ENCODE data around the gene UBE2E2. TPM values are rescaled to one million over a fixed set of nuclear protein-coding genes. Genes with fewer than 3 reads are reported as not detected.

UBE2E2 gene
- total RNA-seq, 1 experiment from 2014 or later = 64.3 TPM

- Mint-ChIP-seq H3K27ac (ENCODE audit: low read depth, unreplicated experiment) (no peak overlapping the region), H3K4me1 (ENCODE audit: insufficient read depth, unreplicated experiment) (no peaks in the 10 kb centered on the region), H3K4me3 (ENCODE audit: unreplicated experiment) (no peak overlapping the region), H3K36me3 (ENCODE audit: insufficient read depth, unreplicated experiment) (no peaks in the 10 kb centered on the region), H3K27me3 (ENCODE audit: insufficient read depth, unreplicated experiment) (no peaks in the 10 kb centered on the region), H3K9me3 (ENCODE audit: unreplicated experiment) (no peaks in the 10 kb centered on the region)
- ChIA-PET POLR2A (no interaction called here), CTCF (no interaction called here)
- BruUV-seq (replicated peaks) = no TSS peak
- intact Hi-C loops (cut with micrococcal nuclease) = no loop called here
- no peak for TF ChIP-seq CTCF (IDR thresholded peaks at IDR 0.05; ENCODE audit: unreplicated experiment)
- no peak for DNase-seq (ENCODE audit: unreplicated experiment)
Observed at GRCh38 chr3:23540600-23540999, 337.5 kb downstream of the UBE2E2 start.

DNA sequence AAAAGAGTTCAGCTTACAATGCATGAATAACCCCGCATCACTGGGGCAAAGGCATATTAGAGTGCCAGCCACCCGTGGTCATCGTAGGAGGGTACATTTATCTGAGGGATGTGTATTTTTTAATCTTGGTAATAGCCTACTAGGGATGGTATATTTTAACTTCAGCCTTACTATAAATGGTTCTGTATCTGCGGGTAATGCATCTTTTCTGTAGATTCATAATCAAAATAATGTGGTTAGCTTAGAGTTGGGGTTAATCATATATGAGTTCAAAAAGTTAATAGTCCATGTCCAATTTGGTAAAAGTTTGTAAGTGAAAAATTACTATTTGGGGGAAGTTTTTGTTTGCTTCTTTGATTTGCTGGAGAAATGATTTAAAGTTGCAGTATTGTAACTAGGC, 339.0 kb downstream of the UBE2E2 start:
- intact Hi-C loops (cut with micrococcal nuclease) = no loop called here
- H3K4me3 Mint-ChIP-seq (ENCODE audit: unreplicated experiment) = no peak overlapping the region
- no peaks in the 10 kb centered on the region for H3K27me3 Mint-ChIP-seq (ENCODE audit: insufficient read depth, unreplicated experiment)
- H3K4me1 Mint-ChIP-seq (ENCODE audit: insufficient read depth, unreplicated experiment) = no peaks in the 10 kb centered on the region
- no peak for TF ChIP-seq CTCF (IDR thresholded peaks at IDR 0.05; ENCODE audit: unreplicated experiment)
- ChIA-PET CTCF (no interaction called here), POLR2A (no interaction called here)
- H3K9me3 Mint-ChIP-seq (ENCODE audit: unreplicated experiment) = no peaks in the 10 kb centered on the region
- no peaks in the 10 kb centered on the region for H3K36me3 Mint-ChIP-seq (ENCODE audit: insufficient read depth, unreplicated experiment)
- DNase-seq (ENCODE audit: unreplicated experiment) = no peak
- no TSS peak for BruUV-seq (replicated peaks)
- no peak overlapping the region for H3K27ac Mint-ChIP-seq (ENCODE audit: low read depth, unreplicated experiment)

- ChIA-PET CTCF (no interaction called here), POLR2A (no interaction called here)
- Mint-ChIP-seq H3K9me3 (ENCODE audit: unreplicated experiment) (no peaks in the 10 kb centered on the region), H3K4me3 (ENCODE audit: unreplicated experiment) (no peak overlapping the region), H3K4me1 (ENCODE audit: insufficient read depth, unreplicated experiment) (peaks cover 19% of the 10 kb centered on the region), H3K27me3 (ENCODE audit: insufficient read depth, unreplicated experiment) (no peaks in the 10 kb centered on the region), H3K27ac (ENCODE audit: low read depth, unreplicated experiment) (no peak overlapping the region), H3K36me3 (ENCODE audit: insufficient read depth, unreplicated experiment) (peaks cover 13% of the 10 kb centered on the region)
- intact Hi-C loops (cut with micrococcal nuclease) = no loop called here
- TF ChIP-seq CTCF (IDR thresholded peaks at IDR 0.05; ENCODE audit: unreplicated experiment) = no peak
- BruUV-seq (replicated peaks) = no TSS peak
- no peak for DNase-seq (ENCODE audit: unreplicated experiment)
Observed at GRCh38 chr3:23546181-23546580, 343.1 kb downstream of the UBE2E2 start.

DNA sequence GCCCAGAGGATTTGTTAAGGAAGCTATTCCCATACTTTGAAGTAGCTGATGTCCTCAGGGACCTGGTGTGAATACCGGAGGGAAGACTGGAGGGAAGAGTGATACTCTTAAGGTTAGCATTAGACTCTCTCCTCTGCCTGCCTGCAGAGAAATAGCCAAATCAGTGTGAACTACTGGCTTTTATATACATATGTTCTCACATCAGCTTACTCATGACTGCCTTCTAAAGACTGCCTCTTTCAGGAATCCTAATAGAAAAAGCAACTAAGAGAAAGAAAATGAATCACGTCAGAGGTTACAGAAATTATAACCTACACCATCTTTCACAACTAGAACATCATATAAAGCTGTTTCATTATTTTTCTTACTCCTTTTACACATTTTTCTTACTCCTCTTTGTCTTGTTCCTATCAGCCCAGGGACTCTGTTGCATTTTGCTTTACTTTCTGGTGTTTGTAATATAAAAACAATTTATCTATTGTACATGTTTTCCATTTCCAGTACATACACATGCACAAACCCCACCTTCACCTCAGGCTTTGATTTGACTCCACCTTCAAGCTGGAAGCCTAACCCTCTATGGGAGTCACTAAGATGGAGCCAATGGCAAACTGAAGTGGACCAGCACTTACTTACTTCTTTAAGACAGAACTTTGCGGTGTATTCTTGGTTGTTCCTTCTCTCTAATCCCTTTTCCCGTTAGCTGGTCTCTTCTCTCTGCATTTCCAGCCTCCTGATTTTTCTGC, 345.0 kb downstream of the UBE2E2 start:
- no peak for TF ChIP-seq CTCF (IDR thresholded peaks at IDR 0.05; ENCODE audit: unreplicated experiment)
- Mint-ChIP-seq H3K27me3 (ENCODE audit: insufficient read depth, unreplicated experiment) (no peaks in the 10 kb centered on the region), H3K4me3 (ENCODE audit: unreplicated experiment) (no peak overlapping the region), H3K36me3 (ENCODE audit: insufficient read depth, unreplicated experiment) (peaks cover 13% of the 10 kb centered on the region), H3K4me1 (ENCODE audit: insufficient read depth, unreplicated experiment) (peaks cover 19% of the 10 kb centered on the region), H3K9me3 (ENCODE audit: unreplicated experiment) (no peaks in the 10 kb centered on the region), H3K27ac (ENCODE audit: low read depth, unreplicated experiment) (peak overlapping the region; percentile 18)
- intact Hi-C loops (cut with micrococcal nuclease) = no loop called here
- ChIA-PET CTCF (interaction anchor here (0.6 to 1.2 kb wide), 2 partner anchors 41 to 56 kb away, joined by 3 to 4 read pairs; no protein-coding TSS in a partner anchor), POLR2A (interaction anchor here (0.5 to 1.5 kb wide), 12 partner anchors 10 to 559 kb away, joined by 3 to 5 read pairs (median 3); no protein-coding TSS in a partner anchor)
- BruUV-seq (replicated peaks) = no TSS peak
- no peak for DNase-seq (ENCODE audit: unreplicated experiment)

Measured in MCF 10A (cell line).